HepG2 (cell line): ENCODE data around the gene KAT2A. TPM values are rescaled to one million over a fixed set of nuclear protein-coding genes. Genes with fewer than 3 reads are reported as not detected.

ENCODE experiments used
- AKAP8 ChIP-seq: sonication (generic); formaldehyde crosslinking; IDR thresholded peaks from 2 replicates; pipeline ENCODE4 v1.5.1; 2020; ENCODE audit warnings: mild to moderate bottlenecking, missing genetic modification reagents
- CSRNP1 ChIP-seq: sonication (generic); formaldehyde crosslinking; IDR thresholded peaks from 2 replicates; pipeline ENCODE4 v1.8.1; 2023; ENCODE audit warnings: mild to moderate bottlenecking, missing genetic modification reagents
- ESRRA ChIP-seq: sonication (generic); formaldehyde crosslinking; IDR thresholded peaks from 2 replicates; pipeline ENCODE4 v1.5.1; 2020; ENCODE audit warnings: mild to moderate bottlenecking, low read depth, missing genetic modification reagents
- GTF2F1 ChIP-seq: fragments of 150-350 bp; IDR thresholded peaks from 2 replicates; pipeline ENCODE4 v1.6.1; 2014; ENCODE audit warnings: low read length
- MATR3 ChIP-seq: sonication (generic); formaldehyde crosslinking; IDR thresholded peaks from 2 replicates; pipeline ENCODE4 v1.4.0; 2020; ENCODE audit warnings: missing genetic modification reagents
- PTBP1 ChIP-seq: fragments of 200-400 bp; formaldehyde crosslinking; IDR thresholded peaks from 2 replicates; pipeline ENCODE4 v1.6.1; 2018; ENCODE audit warnings: low read length, low read depth; ENCODE audit not compliant: poor library complexity, severe bottlenecking
- RAD21 ChIP-seq: fragments of 450-650 bp; formaldehyde crosslinking; IDR thresholded peaks from 2 replicates; pipeline ENCODE4 v1.5.0; 2020; ENCODE audit warnings: mild to moderate bottlenecking
- SMAD1 ChIP-seq: sonication (generic); formaldehyde crosslinking; IDR thresholded peaks from 2 replicates; pipeline ENCODE4 v1.4.0; 2020; ENCODE audit warnings: missing genetic modification reagents, low read depth, mild to moderate bottlenecking, borderline replicate concordance
- THRA ChIP-seq: sonication (generic); formaldehyde crosslinking; IDR thresholded peaks from 2 replicates; pipeline ENCODE4 v1.4.0; 2020; ENCODE audit warnings: missing genetic modification reagents, borderline replicate concordance
- TMF1 ChIP-seq: sonication (generic); formaldehyde crosslinking; IDR thresholded peaks from 2 replicates; pipeline ENCODE4 v1.8.1; 2022; ENCODE audit warnings: low read depth, missing genetic modification reagents
- WIZ ChIP-seq: sonication (generic); formaldehyde crosslinking; IDR thresholded peaks from 2 replicates; pipeline ENCODE4 v1.5.1; 2020; ENCODE audit warnings: mild to moderate bottlenecking, missing genetic modification reagents
- ZNF431 ChIP-seq: sonication (generic); formaldehyde crosslinking; IDR thresholded peaks from 2 replicates; pipeline ENCODE4 v1.9.0; 2022; ENCODE audit warnings: missing genetic modification reagents, low read depth, mild to moderate bottlenecking, borderline replicate concordance
- ZNF569 ChIP-seq: sonication (generic); formaldehyde crosslinking; IDR thresholded peaks from 2 replicates; pipeline ENCODE4 v1.5.0; 2020; ENCODE audit warnings: mild to moderate bottlenecking, missing genetic modification reagents, moderate library complexity, borderline replicate concordance
- ZNF768 ChIP-seq: sonication (generic); formaldehyde crosslinking; IDR thresholded peaks from 2 replicates; pipeline ENCODE4 v1.4.0; 2020; ENCODE audit warnings: missing genetic modification reagents
- polyA plus RNA-seq, 8 experiments: library from polyadenylated mRNA; depleted of rRNA in 3 of 8; stranded (reverse) in 7 of 8; unstranded in 1 of 8; fragments of >200 nt; fragmentation: Illumina TruSeq in 4 of 8; extraction: Trizol in 4 of 8; gene quantifications; 2 replicates each; pipeline versions ENCODE4 v1.2.1 to v1.2.3, GENCODE V29; 2011 to 2016; ENCODE audit warnings: low read depth in 4 of 8, missing spikeins in 1 of 8, mixed read lengths in 1 of 8; ENCODE audit not compliant: insufficient read depth in 1 of 8
- total RNA-seq, 5 experiments: library from RNA; depleted of rRNA; stranded (reverse); fragments of >200 nt; fragmentation: Illumina TruSeq; extraction: Trizol; gene quantifications; 2 replicates each; pipeline ENCODE4 v1.2.3, GENCODE V29; 2016; ENCODE audit warnings: low read depth in 1 of 5
- TF ChIP-seq, protein P1 (sequence below): IDR thresholded peaks from 2 replicates; pipeline ENCODE4 v1.6.1; 2016; ENCODE audit warnings: low read depth, missing genetic modification reagents, missing compliant biosample characterization
- TF ChIP-seq, protein P2 (sequence below): sonication (generic); formaldehyde crosslinking; IDR thresholded peaks from 2 replicates; pipeline ENCODE4 v1.8.0; 2023; ENCODE audit warnings: mild to moderate bottlenecking, missing genetic modification reagents
- TF ChIP-seq, protein P3 (sequence below): sonication (generic); formaldehyde crosslinking; IDR thresholded peaks from 2 replicates; pipeline ENCODE4 v1.4.0; 2020; ENCODE audit warnings: mild to moderate bottlenecking, missing genetic modification reagents

The KAT2A gene
- total and polyA plus RNA-seq, 2 of the 13 experiments (the other 11 are each of a cell fraction or from before 2014, with no cell fraction given) = 29.1 to 90.4 TPM

DNA sequence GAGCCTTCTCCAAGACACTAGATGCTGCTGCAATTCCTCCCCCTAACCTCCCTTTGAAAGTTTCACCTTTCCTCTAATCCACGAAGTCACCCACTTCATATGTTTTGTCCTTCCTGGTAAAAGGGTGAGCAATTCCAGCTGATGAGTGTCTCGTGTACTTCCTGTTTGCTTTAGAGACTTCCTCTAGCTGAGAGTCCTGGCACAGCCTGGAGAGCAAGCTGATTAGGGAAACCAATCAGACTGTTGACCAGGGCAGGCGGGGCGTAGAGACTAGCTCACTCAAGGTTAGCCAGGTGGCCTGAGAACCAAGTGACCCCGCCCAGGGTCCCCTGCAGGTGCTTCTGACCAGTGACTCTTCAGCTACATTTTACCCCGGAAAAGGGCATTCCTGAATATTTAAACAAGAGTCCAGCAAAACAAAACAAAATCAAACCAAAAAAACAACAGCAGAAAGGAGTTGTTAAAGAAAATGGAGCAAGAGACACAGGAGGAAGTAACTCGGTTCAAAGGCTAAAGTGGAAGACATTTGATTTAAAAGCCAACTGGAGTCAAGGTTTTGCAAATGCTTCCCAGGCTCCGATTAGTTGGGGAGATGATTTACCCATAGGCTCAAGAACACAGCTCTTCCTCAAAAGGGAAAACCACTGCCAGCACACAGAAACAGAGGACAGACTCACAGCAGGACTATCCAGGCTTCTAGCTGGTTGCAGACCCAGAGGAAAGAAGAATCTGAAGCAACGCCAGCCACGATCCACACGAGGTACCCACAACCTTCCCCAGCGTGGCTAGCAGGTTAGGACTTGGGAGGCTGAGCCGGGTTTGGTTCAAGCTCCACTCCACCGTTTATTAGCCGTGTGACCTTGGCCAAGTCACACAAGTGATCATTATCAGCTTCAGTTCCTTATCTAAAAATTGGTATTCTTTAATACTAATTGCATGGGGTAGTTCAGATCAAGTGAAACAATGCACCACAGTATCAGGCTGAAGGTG lies 14.8 kb upstream of the KAT2A start (continued):
- no peak for TF ChIP-seq PTBP1
- TF ChIP-seq, protein P1, sequence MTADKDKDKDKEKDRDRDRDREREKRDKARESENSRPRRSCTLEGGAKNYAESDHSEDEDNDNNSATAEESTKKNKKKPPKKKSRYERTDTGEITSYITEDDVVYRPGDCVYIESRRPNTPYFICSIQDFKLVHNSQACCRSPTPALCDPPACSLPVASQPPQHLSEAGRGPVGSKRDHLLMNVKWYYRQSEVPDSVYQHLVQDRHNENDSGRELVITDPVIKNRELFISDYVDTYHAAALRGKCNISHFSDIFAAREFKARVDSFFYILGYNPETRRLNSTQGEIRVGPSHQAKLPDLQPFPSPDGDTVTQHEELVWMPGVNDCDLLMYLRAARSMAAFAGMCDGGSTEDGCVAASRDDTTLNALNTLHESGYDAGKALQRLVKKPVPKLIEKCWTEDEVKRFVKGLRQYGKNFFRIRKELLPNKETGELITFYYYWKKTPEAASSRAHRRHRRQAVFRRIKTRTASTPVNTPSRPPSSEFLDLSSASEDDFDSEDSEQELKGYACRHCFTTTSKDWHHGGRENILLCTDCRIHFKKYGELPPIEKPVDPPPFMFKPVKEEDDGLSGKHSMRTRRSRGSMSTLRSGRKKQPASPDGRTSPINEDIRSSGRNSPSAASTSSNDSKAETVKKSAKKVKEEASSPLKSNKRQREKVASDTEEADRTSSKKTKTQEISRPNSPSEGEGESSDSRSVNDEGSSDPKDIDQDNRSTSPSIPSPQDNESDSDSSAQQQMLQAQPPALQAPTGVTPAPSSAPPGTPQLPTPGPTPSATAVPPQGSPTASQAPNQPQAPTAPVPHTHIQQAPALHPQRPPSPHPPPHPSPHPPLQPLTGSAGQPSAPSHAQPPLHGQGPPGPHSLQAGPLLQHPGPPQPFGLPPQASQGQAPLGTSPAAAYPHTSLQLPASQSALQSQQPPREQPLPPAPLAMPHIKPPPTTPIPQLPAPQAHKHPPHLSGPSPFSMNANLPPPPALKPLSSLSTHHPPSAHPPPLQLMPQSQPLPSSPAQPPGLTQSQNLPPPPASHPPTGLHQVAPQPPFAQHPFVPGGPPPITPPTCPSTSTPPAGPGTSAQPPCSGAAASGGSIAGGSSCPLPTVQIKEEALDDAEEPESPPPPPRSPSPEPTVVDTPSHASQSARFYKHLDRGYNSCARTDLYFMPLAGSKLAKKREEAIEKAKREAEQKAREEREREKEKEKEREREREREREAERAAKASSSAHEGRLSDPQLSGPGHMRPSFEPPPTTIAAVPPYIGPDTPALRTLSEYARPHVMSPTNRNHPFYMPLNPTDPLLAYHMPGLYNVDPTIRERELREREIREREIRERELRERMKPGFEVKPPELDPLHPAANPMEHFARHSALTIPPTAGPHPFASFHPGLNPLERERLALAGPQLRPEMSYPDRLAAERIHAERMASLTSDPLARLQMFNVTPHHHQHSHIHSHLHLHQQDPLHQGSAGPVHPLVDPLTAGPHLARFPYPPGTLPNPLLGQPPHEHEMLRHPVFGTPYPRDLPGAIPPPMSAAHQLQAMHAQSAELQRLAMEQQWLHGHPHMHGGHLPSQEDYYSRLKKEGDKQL (CRISPR knock-in tag) = no peak
- TF ChIP-seq, protein P2, sequence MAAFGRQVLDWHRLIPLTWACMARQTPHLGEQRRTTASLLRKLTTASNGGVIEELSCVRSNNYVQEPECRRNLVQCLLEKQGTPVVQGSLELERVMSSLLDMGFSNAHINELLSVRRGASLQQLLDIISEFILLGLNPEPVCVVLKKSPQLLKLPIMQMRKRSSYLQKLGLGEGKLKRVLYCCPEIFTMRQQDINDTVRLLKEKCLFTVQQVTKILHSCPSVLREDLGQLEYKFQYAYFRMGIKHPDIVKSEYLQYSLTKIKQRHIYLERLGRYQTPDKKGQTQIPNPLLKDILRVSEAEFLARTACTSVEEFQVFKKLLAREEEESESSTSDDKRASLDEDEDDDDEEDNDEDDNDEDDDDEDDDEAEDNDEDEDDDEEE (CRISPR knock-in tag) = no peak
- TF ChIP-seq ZNF569 = no peak
- no peak for TF ChIP-seq TMF1
- TF ChIP-seq, protein P3, sequence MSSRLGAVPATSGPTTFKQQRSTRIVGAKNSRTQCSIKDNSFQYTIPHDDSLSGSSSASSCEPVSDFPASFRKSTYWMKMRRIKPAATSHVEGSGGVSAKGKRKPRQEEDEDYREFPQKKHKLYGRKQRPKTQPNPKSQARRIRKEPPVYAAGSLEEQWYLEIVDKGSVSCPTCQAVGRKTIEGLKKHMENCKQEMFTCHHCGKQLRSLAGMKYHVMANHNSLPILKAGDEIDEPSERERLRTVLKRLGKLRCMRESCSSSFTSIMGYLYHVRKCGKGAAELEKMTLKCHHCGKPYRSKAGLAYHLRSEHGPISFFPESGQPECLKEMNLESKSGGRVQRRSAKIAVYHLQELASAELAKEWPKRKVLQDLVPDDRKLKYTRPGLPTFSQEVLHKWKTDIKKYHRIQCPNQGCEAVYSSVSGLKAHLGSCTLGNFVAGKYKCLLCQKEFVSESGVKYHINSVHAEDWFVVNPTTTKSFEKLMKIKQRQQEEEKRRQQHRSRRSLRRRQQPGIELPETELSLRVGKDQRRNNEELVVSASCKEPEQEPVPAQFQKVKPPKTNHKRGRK = no peak
- peak; percentile 75; the same call in 1 of the 2 replicates for TF ChIP-seq ESRRA (CRISPR knock-in tag)
- no peak for TF ChIP-seq AKAP8
- TF ChIP-seq CSRNP1 (CRISPR knock-in tag) = no peak
- TF ChIP-seq GTF2F1 = no peak
- TF ChIP-seq RAD21 (CRISPR knock-in tag) = no peak
- TF ChIP-seq THRA = 0 out of 2 replicates have a peak, but pooled peaks have one; percentile 27
- TF ChIP-seq ZNF768 = no peak
- TF ChIP-seq ZNF431 (CRISPR knock-in tag) = no peak
- 0 out of 2 replicates have a peak, but pooled peaks have one; percentile 34 for TF ChIP-seq SMAD1 (CRISPR knock-in tag)
- no peak for TF ChIP-seq WIZ (CRISPR knock-in tag)
- no peak for TF ChIP-seq MATR3 (CRISPR knock-in tag)
